ENCODE results near the gene NRP1.
A peak's percentile ranks its signal among the peaks of the same experiment; 100 is the strongest.
"Not testable (repeated sequence)": the region's sequence is repeated elsewhere in the genome, so short reads cannot be mapped to it uniquely, and the experiment has no call there.

NRP1 gene

DNA sequence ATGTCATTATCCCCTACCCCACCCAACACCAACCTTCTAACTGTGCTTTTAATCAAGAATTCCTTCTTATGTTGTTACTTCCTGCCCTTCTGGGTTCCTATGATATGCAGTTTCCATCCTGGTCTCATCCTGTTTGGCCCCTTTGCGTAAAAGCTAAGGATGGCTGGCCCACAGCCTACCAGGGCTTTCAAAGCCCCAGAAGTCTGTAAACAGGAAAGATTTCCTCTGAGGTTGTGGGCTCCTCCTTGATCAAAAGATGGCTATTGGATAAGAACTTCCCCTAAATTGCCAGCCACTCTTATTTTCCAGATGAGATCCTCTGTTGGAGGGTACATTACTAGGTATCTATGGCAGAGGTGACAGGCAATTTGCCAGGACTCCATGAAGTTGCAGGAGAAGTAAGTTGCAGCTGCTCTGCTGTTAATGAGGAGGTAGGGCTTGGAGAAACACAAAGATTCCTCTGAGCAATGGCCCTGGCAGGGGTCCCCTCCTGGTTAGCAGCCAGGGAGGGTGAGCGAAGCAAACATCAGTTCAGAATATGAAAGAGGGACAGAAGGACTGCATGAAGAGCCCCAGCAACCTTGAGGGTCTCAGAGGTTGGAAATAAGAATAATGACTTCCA lies 32.1 kb downstream of the NRP1 start:
- H3K4me3 ChIP-seq (ENCODE audit: low read length) = no peak overlapping the region
- TF ChIP-seq, protein P1, sequence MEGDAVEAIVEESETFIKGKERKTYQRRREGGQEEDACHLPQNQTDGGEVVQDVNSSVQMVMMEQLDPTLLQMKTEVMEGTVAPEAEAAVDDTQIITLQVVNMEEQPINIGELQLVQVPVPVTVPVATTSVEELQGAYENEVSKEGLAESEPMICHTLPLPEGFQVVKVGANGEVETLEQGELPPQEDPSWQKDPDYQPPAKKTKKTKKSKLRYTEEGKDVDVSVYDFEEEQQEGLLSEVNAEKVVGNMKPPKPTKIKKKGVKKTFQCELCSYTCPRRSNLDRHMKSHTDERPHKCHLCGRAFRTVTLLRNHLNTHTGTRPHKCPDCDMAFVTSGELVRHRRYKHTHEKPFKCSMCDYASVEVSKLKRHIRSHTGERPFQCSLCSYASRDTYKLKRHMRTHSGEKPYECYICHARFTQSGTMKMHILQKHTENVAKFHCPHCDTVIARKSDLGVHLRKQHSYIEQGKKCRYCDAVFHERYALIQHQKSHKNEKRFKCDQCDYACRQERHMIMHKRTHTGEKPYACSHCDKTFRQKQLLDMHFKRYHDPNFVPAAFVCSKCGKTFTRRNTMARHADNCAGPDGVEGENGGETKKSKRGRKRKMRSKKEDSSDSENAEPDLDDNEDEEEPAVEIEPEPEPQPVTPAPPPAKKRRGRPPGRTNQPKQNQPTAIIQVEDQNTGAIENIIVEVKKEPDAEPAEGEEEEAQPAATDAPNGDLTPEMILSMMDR (conservative IDR thresholded peaks at IDR 0.05; ENCODE audit: low read length) = no peak

DNA sequence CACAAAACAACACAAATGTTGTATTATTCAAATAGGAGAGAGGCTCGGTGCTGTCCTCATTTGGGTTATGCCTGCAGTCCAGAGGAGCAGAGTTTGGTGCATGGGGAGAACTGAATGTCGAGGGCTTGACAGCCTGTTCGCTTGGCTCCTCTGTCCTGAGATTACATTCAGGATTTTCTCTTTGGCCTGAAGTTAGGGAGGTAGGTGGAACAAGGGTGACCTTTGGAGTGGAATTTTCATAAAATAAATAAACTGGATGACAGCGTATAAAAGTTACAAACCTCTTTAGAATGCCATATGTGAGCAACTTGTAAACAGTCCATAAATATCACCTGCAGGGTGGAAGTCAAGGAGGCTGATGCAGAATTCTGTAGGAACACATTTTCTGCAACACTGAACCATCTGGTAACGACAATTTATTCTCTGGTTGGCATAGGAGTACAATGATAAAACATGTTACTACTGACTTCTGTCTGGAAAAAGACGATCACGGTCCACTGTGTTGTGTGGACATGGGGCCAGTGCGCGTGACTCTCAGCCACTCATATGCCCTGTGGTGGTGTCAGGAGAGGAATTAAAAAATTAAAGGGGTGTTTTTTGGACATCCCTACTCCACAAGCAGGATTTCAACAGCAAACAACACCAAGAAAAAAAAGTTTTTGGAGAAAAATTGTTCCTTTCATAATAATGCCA lies 33.2 kb downstream of the NRP1 start:
- no peak overlapping the region for H3K4me3 ChIP-seq (ENCODE audit: low read length)
- no peak for DNase-seq (ENCODE audit: low read depth)
- TF ChIP-seq, protein P1 (conservative IDR thresholded peaks at IDR 0.05; ENCODE audit: low read length) = no peak

More for the DNA sequence above, 32.1 kb downstream of the NRP1 start:
- no peak for DNase-seq (ENCODE audit: low read depth)

DNA sequence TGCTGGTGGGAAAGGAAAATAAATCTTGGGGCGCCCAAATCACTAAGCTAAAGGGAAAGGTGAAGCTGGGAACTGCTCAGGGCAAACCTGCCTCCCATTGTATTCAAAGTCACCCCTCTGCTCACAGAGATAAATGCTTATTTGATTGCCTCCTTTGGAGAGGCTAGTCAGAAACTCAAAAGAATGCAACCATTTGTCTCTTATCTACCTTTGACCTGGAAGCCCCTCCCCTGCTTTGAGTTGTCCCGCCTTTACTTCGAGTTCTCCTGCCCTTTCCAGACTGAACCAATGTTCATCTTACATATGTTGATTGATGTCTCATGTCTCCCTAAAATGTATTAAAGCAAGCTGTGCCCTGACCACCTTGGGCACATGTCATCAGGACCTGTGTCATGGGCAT lies 33.9 kb downstream of the NRP1 start:
- not testable (repeated sequence) for DNase-seq (ENCODE audit: low read depth); H3K4me3 ChIP-seq (ENCODE audit: low read length)

DNA sequence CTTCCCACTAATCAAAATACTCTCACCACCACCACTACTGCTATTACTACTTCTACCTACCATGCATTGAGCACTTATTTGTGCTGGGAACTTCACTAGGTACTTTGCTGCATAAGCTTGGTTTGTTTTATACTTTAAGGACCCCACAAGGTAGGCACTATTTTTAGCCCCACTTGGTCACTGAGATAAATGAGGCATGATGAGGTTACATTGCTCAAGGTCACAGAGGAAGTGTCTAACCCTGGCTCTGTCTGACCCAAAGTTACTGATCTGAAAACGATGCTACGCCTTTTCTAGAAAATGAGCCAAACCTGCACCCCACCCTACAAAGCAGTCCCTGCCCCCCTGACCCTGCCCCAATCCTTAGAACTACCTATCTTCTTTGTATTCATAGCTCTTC lies 35.6 kb downstream of the NRP1 start:
- H3K4me3 ChIP-seq (ENCODE audit: low read length) = no peak overlapping the region
- DNase-seq (ENCODE audit: low read depth) = no peak
- TF ChIP-seq, protein P1 (conservative IDR thresholded peaks at IDR 0.05; ENCODE audit: low read length) = no peak

DNA sequence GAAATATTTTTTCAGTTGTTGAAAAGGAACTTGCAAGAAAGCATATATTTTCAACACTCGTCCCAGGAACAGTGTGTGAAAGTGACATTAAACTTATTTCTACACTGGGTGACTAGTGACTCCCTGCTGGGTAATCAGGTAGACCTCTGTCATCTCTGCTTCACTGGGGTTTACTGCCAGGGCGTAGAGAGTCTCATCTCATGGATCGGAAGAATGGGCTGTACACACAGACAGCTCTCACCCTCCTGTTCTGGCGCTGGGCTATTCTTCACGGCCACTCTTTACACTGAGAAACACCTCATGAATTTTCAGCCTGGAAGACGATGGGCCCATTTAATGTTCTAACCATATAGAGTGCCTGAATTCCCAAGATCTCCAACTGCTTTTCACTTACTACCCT lies 36.4 kb downstream of the NRP1 start:
- TF ChIP-seq, protein P1 (conservative IDR thresholded peaks at IDR 0.05; ENCODE audit: low read length) = no peak
- H3K4me3 ChIP-seq (ENCODE audit: low read length) = no peak overlapping the region
- no peak for DNase-seq (ENCODE audit: low read depth)

DNA sequence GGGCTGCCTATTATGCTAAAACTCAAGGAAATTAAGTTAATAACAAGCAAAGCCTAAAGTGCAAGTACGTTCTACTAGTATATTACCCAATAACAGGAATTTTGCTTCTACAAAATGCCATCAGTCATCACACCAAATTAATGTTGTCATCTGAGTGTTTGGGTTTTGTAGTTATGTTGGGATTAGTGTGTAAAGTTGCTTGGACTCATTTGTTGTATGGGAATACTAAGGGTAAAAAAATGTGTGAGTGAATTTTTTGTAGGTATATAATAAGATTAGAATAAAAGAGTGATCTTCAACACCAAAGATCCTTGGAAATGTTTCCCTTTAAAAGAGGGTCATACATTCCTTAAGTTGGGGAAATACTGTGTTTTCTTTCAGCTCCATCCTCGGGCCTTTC lies 38.6 kb downstream of the NRP1 start:
- TF ChIP-seq, protein P1 (conservative IDR thresholded peaks at IDR 0.05; ENCODE audit: low read length) = no peak
- DNase-seq (ENCODE audit: low read depth) = peak; percentile 73
- no peak overlapping the region for H3K4me3 ChIP-seq (ENCODE audit: low read length)

DNA sequence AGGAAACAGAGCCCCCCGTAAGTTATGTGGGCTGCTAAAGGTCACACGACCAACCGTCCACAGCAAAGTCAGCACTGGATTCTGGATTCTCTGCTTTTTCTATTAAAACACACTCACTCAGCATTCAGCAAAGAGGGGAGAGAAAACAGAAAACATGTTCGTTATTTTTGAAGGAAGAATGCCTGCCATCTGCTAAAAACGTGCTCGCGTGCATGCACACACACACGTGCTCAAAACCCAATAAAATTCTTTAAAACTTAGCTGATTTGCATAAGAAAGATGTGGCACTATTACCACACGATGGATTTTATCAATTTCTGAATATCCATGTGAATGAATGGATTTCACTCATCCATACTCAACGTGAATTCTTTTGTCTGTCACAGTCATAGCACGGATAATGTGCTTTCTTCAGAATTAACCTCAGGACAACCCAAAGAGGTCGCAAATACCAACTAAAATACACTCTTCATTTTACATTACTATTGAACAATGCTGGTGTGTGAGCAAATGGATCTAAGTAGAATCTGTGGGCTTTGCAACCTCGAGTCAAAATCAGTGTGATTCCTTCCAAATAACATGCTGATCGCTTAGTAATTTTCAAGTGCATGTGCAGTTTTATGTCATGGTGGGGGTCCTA lies 40.8 kb downstream of the NRP1 start:
- TF ChIP-seq, protein P1 (conservative IDR thresholded peaks at IDR 0.05; ENCODE audit: low read length) = no peak
- DNase-seq (ENCODE audit: low read depth) = peak; percentile 41
- no peak overlapping the region for H3K4me3 ChIP-seq (ENCODE audit: low read length)
